22Rv1 (cell line): ENCODE measurements around the gene RBM19.

Experiments used
- ZFX ChIP-seq: fragments of 450-650 bp; IDR thresholded peaks from 2 replicates; pipeline ENCODE4 v1.6.1; 2017; ENCODE audit warnings: antibody characterized with exemption, borderline replicate concordance
- TF ChIP-seq, protein P1 (sequence below): fragments of 450-650 bp; IDR thresholded peaks from 2 replicates; pipeline ENCODE4 v1.5.1; 2017; ENCODE audit warnings: mild to moderate bottlenecking

DNA sequence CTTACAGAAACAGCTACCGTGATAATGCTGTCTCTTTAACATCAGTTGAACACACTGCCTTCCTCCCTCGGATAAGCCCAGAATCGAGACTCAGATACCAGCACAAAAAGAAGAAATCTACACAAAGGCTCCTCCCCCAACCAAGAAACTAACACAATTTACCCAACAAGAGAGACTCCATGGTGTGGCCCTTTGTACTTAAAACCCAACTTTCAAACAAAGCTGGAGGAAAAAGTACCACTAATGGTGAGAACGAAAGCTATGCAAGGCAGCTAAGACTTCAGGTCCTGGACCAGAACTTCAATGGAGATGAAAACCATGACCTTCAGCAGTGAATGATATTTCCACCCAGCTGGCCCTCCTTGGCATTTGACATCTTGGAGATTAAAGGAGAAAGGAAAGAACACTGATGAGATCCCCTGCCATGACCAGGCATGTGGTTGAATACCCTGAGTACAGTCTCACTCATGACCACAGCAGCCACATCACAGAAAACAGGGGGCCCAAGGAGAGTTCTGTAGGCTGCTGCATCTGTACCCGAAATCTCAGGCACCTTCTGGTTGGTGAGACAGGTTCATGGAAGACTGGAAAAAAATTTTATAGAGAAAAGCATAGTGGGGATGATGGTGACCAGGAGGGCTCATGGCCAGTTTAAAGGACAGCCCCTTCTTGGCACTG lies 36.7 kb downstream of the RBM19 start:
- TF ChIP-seq, protein P1, sequence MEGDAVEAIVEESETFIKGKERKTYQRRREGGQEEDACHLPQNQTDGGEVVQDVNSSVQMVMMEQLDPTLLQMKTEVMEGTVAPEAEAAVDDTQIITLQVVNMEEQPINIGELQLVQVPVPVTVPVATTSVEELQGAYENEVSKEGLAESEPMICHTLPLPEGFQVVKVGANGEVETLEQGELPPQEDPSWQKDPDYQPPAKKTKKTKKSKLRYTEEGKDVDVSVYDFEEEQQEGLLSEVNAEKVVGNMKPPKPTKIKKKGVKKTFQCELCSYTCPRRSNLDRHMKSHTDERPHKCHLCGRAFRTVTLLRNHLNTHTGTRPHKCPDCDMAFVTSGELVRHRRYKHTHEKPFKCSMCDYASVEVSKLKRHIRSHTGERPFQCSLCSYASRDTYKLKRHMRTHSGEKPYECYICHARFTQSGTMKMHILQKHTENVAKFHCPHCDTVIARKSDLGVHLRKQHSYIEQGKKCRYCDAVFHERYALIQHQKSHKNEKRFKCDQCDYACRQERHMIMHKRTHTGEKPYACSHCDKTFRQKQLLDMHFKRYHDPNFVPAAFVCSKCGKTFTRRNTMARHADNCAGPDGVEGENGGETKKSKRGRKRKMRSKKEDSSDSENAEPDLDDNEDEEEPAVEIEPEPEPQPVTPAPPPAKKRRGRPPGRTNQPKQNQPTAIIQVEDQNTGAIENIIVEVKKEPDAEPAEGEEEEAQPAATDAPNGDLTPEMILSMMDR, result no peak
- TF ChIP-seq ZFX, result no peak
